ENCODE data around the gene SNX1.

Gene SNX1

GRCh38 chr15:64122444-64122843 lies 26.7 kb downstream of the SNX1 start:
- TF ChIP-seq SIN3A (IDR thresholded peaks at IDR 0.05; ENCODE audit: borderline replicate concordance, insufficient read depth, low read length) (no peak), FOXP2 (optimal IDR thresholded peaks at IDR 0.05; ENCODE audit: borderline replicate concordance, extremely low read depth, extremely low read length, insufficient read depth) (no peak), REST (IDR thresholded peaks at IDR 0.05; ENCODE audit: insufficient read depth in 1 of 2, low read depth in 2 of 2, low read length in 2 of 2) (no peak), POLR2AphosphoS5 (IDR thresholded peaks at IDR 0.05; ENCODE audit: low read depth, low read length) (no peak), TAF1 (IDR thresholded peaks at IDR 0.05; ENCODE audit: borderline replicate concordance, insufficient read depth, low read length) (no peak)

- TF ChIP-seq SIN3A (IDR thresholded peaks at IDR 0.05; ENCODE audit: borderline replicate concordance, insufficient read depth, low read length) = no peak
These were observed 27.2 kb downstream of the SNX1 start for GRCh38 chr15:64122936-64123351.

GRCh38 chr15:64125978-64126377 lies 30.2 kb downstream of the SNX1 start:
- TF ChIP-seq SIN3A (IDR thresholded peaks at IDR 0.05; ENCODE audit: borderline replicate concordance, insufficient read depth, low read length) (no peak), TAF1 (IDR thresholded peaks at IDR 0.05; ENCODE audit: borderline replicate concordance, insufficient read depth, low read length) (no peak), REST (IDR thresholded peaks at IDR 0.05; ENCODE audit: insufficient read depth in 1 of 2, low read depth in 2 of 2, low read length in 2 of 2) (no peak), FOXP2 (optimal IDR thresholded peaks at IDR 0.05; ENCODE audit: borderline replicate concordance, extremely low read depth, extremely low read length, insufficient read depth) (no peak), POLR2AphosphoS5 (IDR thresholded peaks at IDR 0.05; ENCODE audit: low read depth, low read length) (no peak)

- TF ChIP-seq REST (IDR thresholded peaks at IDR 0.05; ENCODE audit: insufficient read depth in 1 of 2, low read depth in 2 of 2, low read length in 2 of 2) = no peak
- TF ChIP-seq POLR2AphosphoS5 (IDR thresholded peaks at IDR 0.05; ENCODE audit: low read depth, low read length) = no peak
- no peak for TF ChIP-seq SIN3A (IDR thresholded peaks at IDR 0.05; ENCODE audit: borderline replicate concordance, insufficient read depth, low read length)
- no peak for TF ChIP-seq TAF1 (IDR thresholded peaks at IDR 0.05; ENCODE audit: borderline replicate concordance, insufficient read depth, low read length)
- TF ChIP-seq FOXP2 (optimal IDR thresholded peaks at IDR 0.05; ENCODE audit: borderline replicate concordance, extremely low read depth, extremely low read length, insufficient read depth) = no peak
These were observed 31.9 kb downstream of the SNX1 start for GRCh38 chr15:64127521-64128270.

- no peak for TF ChIP-seq REST (IDR thresholded peaks at IDR 0.05; ENCODE audit: insufficient read depth in 1 of 2, low read depth in 2 of 2, low read length in 2 of 2)
- no peak for TF ChIP-seq POLR2AphosphoS5 (IDR thresholded peaks at IDR 0.05; ENCODE audit: low read depth, low read length)
- TF ChIP-seq FOXP2 (optimal IDR thresholded peaks at IDR 0.05; ENCODE audit: borderline replicate concordance, extremely low read depth, extremely low read length, insufficient read depth) = no peak
- no peak for TF ChIP-seq SIN3A (IDR thresholded peaks at IDR 0.05; ENCODE audit: borderline replicate concordance, insufficient read depth, low read length)
- TF ChIP-seq TAF1 (IDR thresholded peaks at IDR 0.05; ENCODE audit: borderline replicate concordance, insufficient read depth, low read length) = no peak
These were observed 34.4 kb downstream of the SNX1 start for GRCh38 chr15:64130159-64130558.

Measured in PFSK-1 (cell line).